Measurements from ENCODE around the gene ARHGEF33.

Gene ARHGEF33

DNA sequence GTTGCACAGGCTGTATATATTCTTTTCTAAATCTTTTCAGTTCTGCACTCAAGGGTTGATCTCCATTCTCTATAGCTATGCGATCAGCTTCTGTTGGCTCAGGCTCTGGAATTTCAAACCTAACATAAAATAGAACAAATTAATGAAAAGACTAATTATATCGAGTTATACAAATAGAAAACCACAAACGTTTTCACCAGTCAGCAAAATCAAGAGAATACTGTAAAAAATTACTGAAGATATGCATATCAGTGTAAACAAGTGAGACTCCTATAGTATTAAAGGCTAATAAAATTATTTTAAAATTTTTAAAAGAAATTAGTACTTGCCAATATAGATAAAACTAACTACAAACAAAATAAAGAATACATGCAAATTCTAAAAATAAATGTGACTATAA is 124.2 kb downstream of the ARHGEF33 start:
- DNase-seq (ENCODE audit: low spot score), result no peak
- TF ChIP-seq, protein P1, sequence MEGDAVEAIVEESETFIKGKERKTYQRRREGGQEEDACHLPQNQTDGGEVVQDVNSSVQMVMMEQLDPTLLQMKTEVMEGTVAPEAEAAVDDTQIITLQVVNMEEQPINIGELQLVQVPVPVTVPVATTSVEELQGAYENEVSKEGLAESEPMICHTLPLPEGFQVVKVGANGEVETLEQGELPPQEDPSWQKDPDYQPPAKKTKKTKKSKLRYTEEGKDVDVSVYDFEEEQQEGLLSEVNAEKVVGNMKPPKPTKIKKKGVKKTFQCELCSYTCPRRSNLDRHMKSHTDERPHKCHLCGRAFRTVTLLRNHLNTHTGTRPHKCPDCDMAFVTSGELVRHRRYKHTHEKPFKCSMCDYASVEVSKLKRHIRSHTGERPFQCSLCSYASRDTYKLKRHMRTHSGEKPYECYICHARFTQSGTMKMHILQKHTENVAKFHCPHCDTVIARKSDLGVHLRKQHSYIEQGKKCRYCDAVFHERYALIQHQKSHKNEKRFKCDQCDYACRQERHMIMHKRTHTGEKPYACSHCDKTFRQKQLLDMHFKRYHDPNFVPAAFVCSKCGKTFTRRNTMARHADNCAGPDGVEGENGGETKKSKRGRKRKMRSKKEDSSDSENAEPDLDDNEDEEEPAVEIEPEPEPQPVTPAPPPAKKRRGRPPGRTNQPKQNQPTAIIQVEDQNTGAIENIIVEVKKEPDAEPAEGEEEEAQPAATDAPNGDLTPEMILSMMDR (IDR thresholded peaks at IDR 0.05; ENCODE audit: extremely low read depth, missing control alignments), result no peak

DNA sequence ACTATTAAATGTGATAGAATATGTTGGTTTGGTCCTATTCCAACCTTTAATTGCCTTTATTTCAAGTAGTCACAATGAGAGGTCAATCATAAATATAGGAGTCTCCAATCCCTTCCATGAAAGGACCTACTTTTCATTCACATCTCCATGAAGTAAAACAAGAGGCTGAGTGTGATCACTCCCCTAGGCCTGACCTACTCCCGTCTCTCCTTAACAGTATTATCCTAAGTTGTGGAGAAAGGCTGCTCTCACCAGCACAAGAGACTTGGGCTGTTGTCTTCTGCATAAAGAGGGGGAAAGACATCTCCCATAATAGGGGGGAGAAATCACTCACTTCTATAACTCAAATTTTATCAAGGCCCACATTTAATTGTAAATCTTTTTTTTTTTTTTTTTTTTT is 125.7 kb downstream of the ARHGEF33 start:
- no peak for DNase-seq (ENCODE audit: low spot score)
- TF ChIP-seq, protein P1 (IDR thresholded peaks at IDR 0.05; ENCODE audit: extremely low read depth, missing control alignments), result no peak

DNA sequence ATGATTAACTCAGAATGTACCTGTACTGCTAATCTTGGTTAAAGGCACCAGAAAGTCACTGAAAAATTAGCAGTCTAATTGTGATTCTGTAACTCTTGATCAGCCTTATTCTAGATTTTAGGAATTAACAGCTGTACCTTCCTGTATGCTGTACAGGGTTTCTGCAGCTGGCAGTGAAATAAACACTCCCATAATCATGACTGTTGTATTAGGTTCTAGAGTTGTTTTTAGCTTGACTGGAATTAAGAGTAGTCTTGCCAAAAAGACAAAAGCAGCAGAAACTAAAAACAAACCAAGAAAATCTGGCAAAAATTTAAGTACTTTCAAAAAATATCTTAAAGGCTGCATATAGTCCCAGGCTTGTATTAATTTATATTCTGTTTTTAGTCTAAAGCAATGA is 127.7 kb downstream of the ARHGEF33 start:
- TF ChIP-seq, protein P1 (IDR thresholded peaks at IDR 0.05; ENCODE audit: extremely low read depth, missing control alignments), result no peak
- DNase-seq (ENCODE audit: low spot score), result no peak

DNA sequence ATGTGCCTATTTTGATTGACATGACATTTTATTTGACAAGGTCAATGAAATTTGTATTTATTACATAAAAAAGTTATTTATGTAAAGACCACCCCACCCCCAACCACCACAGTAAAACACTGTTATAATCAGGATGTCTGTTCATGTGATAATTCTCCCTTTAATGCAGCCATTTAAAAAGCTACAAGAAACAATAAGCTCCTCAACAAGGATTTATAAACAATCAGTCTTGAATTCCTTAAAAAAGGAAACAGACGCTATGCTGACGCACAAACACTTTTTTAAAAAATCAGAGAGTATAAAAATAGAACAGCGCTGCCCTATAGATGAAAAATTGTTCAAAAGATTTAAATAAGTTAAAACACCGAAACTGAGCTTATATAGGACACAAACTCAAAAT is 129.0 kb downstream of the ARHGEF33 start:
- TF ChIP-seq, protein P1 (IDR thresholded peaks at IDR 0.05; ENCODE audit: extremely low read depth, missing control alignments), result no peak
- DNase-seq (ENCODE audit: low spot score), result no peak

DNA sequence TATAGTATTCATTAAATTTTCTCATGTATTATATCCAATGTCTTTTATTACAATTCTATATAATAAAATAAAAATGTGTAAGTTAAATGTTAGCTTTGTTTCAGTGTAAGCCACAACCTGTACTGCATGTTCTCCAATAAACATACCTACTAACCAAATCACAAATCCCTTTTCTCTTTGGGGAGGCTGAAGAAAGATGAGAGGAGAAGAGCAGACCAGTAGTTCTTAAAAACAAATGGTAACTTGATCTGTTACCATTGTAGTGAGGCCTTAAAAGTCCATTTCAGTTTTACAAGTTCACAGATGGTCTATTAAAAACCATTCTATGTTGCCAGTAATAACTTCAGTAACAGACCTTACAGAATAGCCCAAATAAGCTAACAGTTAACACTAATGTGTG is 130.7 kb downstream of the ARHGEF33 start:
- DNase-seq (ENCODE audit: low spot score), result no peak
- TF ChIP-seq, protein P1 (IDR thresholded peaks at IDR 0.05; ENCODE audit: extremely low read depth, missing control alignments), result no peak

DNA sequence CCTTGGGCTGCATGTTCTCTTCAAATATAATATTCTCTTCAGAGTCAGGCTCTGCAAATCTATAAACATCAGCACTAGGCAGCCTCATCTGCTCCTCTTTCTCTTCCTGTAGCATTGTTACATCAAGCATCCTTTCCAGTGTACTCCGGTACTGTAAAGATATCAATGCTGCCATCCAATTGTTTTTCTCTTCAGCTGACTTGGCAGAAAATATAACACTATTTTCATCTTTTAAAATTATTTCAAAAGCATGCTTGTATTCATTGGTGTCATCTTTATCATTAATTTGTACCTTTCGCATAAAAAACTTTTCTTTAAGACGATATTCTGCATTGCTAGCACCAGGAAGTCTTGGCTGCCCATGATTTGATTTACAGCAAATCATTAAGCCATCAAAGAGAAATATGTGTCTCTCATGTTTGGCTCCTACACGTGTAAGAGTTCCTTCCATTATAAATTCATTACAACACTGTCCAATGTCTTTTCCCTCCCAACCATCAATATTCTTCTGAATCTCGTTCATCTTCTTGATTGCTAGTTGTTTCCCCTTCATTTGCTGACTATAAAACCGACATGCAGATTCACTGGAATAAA is 133.1 kb downstream of the ARHGEF33 start:
- TF ChIP-seq, protein P1 (IDR thresholded peaks at IDR 0.05; ENCODE audit: extremely low read depth, missing control alignments), result no peak
- no peak for DNase-seq (ENCODE audit: low spot score)

DNA sequence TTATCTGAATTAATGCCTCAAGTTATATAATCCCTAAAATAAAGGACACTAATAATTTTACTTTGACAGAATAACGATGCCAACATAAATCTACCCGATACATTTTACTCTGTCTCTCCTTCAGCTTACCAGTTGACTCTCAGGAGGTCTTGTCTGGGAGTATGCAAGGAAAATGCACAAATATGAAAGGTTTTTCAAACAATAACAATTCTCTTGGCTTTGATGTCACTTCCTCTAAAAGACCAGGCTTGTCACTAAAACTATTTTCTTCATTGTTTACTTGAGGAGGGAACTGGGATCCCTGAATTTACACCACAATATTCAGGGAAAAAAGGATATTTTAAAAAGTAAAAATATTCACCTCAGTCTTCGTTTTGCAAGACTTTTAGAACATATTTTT is 134.0 kb downstream of the ARHGEF33 start:
- DNase-seq (ENCODE audit: low spot score), result no peak
- TF ChIP-seq, protein P1 (IDR thresholded peaks at IDR 0.05; ENCODE audit: extremely low read depth, missing control alignments), result no peak
